ENCODE measurements around the gene TOP3A. TPM values are rescaled to one million over a fixed set of nuclear protein-coding genes. Genes with fewer than 3 reads are reported as not detected.

Gene TOP3A
- total RNA-seq, 6 donors from 2014 or later = 23.4 to 36.3 (median 32.9) TPM

- WGBS, 2 donors = 94 to 95% methylated on average over 7 to 14 of the region's 14 CpGs
- peaks cover 4 to 23% (median 15%) of the 10 kb centered on the region in 4 donors for H3K4me1 ChIP-seq
- DNase-seq = no peak
Measured at GRCh38 chr17:18250708-18251107, 64.1 kb downstream of the TOP3A start.

DNA sequence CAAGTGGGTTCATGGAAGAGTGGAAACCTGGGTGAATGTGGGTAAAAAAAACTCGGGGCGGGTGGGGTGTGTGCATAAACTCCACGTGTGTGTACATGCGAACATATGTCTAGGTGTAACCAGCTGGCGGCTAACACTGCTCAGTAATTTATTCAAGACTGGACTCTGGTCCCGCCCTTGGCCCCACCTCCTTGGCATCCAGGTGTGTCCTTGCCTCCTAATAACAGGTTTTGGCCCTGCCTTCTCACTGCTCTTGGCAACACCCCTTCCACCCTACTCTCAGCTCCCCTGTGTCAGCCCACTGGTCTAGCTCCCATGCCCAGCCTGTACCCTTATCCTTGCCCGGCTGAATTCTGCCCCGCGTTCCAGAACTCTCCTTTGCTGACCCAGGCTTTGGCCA lies 64.5 kb downstream of the TOP3A start:
- H3K9me3 ChIP-seq = no peaks in the 10 kb centered on the region
- peaks cover 4 to 23% (median 15%) of the 10 kb centered on the region in 4 donors for H3K4me1 ChIP-seq
- DNase-seq (no peak), ATAC-seq (ENCODE audit: low FRiP score in 2 of 2) (no peak)
- peaks cover 36 to 99% (median 97%) of the 10 kb centered on the region in 4 donors for H3K36me3 ChIP-seq
- no peak for TF ChIP-seq EP300 (IDR thresholded peaks at IDR 0.05)
- no peak for TF ChIP-seq POLR2AphosphoS5 (IDR thresholded peaks at IDR 0.05)
- TF ChIP-seq POLR2A (IDR thresholded peaks at IDR 0.05) = no peak
- H3K4me3 ChIP-seq = no peak overlapping the region
- 80 to 84% methylated on average over 9 of the region's 9 CpGs for WGBS, 2 donors
- H3K27me3 ChIP-seq = no peaks in the 10 kb centered on the region
- H3K27ac ChIP-seq = no peak overlapping the region

More at GRCh38 chr17:18250708-18251107, 64.1 kb downstream of the TOP3A start:
- H3K4me3 ChIP-seq = no peak overlapping the region
- TF ChIP-seq EP300 (IDR thresholded peaks at IDR 0.05) (no peak), CTCF (IDR thresholded peaks at IDR 0.05) (no peak), POLR2A (IDR thresholded peaks at IDR 0.05) (no peak), POLR2AphosphoS5 (IDR thresholded peaks at IDR 0.05) (no peak)
- peaks cover 32 to 99% (median 97%) of the 10 kb centered on the region in 4 donors for H3K36me3 ChIP-seq
- ATAC-seq (ENCODE audit: low FRiP score in 2 of 2) = no peak
- no peaks in the 10 kb centered on the region for H3K27me3 ChIP-seq
- H3K27ac ChIP-seq = no peak overlapping the region
- no peaks in the 10 kb centered on the region for H3K9me3 ChIP-seq

- H3K27ac ChIP-seq = peak overlapping the region in 3 of 4 donors; percentile 21 to 42 (median 32)
- H3K27me3 ChIP-seq = no peaks in the 10 kb centered on the region
- H3K9me3 ChIP-seq = no peaks in the 10 kb centered on the region
- peaks cover 26 to 98% (median 93%) of the 10 kb centered on the region in 4 donors for H3K36me3 ChIP-seq
- DNase-seq = no peak
- WGBS, 2 donors = 83 to 85% methylated on average over 5 to 7 of the region's 7 CpGs
- TF ChIP-seq POLR2A (IDR thresholded peaks at IDR 0.05) (no peak), EP300 (IDR thresholded peaks at IDR 0.05) (no peak), POLR2AphosphoS5 (IDR thresholded peaks at IDR 0.05) (no peak), CTCF (IDR thresholded peaks at IDR 0.05) (no peak)
- H3K4me1 ChIP-seq = peaks cover 4 to 23% (median 15%) of the 10 kb centered on the region in 4 donors
- H3K4me3 ChIP-seq = no peak overlapping the region
- no peak for ATAC-seq (ENCODE audit: low FRiP score in 2 of 2)
Measured at GRCh38 chr17:18248811-18249210, 66.0 kb downstream of the TOP3A start.

DNA sequence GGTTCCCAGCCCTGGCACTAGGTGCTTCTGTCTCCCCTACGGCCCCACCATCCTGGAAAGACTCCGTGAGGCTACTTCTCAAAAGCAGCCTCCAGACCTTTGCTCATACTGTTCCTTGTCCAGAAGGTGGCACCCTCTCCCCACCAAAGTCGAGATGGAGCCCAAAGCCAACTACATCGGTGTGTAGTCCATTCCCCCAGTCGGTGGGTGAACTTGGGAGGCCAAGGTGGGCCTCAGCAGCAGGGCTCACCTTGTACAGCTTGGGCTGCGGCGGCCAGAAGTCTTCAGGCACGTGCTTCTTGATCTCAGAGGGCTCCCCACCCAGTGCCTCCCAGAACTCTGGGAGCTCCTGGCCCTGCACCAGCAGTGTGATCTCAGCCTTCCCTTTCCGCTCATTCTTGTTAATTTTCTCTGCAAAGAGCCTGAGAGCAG lies 66.5 kb downstream of the TOP3A start:
- no peak overlapping the region for H3K4me3 ChIP-seq
- peaks cover 4 to 23% (median 15%) of the 10 kb centered on the region in 4 donors for H3K4me1 ChIP-seq
- peak; percentile 33 to 74 (median 54) for TF ChIP-seq CTCF (IDR thresholded peaks at IDR 0.05)
- TF ChIP-seq POLR2A (IDR thresholded peaks at IDR 0.05) = no peak
- DNase-seq = peak in 1 of 2 donors; percentile 58
- peak; percentile 64 to 74 for ATAC-seq (ENCODE audit: low FRiP score in 2 of 2)
- H3K27ac ChIP-seq = peak overlapping the region in 3 of 4 donors; percentile 21 to 44 (median 32)
- 33 to 34% methylated on average over 9 of the region's 9 CpGs for WGBS, 2 donors
- H3K36me3 ChIP-seq = peaks cover 26 to 98% (median 92%) of the 10 kb centered on the region in 4 donors
- H3K9me3 ChIP-seq = no peaks in the 10 kb centered on the region
- H3K27me3 ChIP-seq = no peaks in the 10 kb centered on the region

DNA sequence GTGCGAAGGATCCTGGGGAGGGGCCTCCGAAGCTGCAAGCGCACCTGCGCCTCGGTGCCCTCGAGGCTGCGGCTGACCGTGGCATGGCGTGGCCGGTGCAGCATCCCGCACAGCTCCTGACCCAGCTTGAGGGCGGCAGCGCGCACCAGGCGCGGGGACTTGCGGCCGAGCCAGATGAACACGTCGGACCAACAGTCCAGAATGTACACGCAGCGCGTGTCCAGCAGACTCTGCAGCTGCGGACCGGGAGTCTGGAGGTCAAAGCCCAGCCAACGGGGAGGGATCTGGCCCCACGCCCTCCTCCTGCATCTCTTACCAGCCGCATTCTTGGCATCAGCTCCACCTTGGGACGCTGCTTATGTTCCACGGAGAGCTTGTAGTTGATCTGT lies 67.2 kb downstream of the TOP3A start:
- Histone ChIP-seq H3K9me3 (no peaks in the 10 kb centered on the region), H3K27ac (peak overlapping the region in 3 of 4 donors; percentile 21 to 44 (median 32)), H3K36me3 (peaks cover 19 to 98% (median 89%) of the 10 kb centered on the region in 4 donors), H3K4me3 (no peak overlapping the region), H3K4me1 (peaks cover 4 to 23% (median 15%) of the 10 kb centered on the region in 4 donors), H3K27me3 (no peaks in the 10 kb centered on the region)
- TF ChIP-seq POLR2AphosphoS5 (IDR thresholded peaks at IDR 0.05) (no peak), CTCF (IDR thresholded peaks at IDR 0.05) (no peak), POLR2A (IDR thresholded peaks at IDR 0.05) (no peak), EP300 (IDR thresholded peaks at IDR 0.05) (no peak)
- WGBS, 2 donors = 85 to 90% methylated on average over 16 to 30 of the region's 30 CpGs
- DNase-seq (peak in 1 of 2 donors; percentile 86), ATAC-seq (ENCODE audit: low FRiP score in 2 of 2) (no peak)
